HepG2 (cell line): Measurements from ENCODE around the gene RPS10. TPM values are rescaled to one million over a fixed set of nuclear protein-coding genes. Genes with fewer than 3 reads are reported as not detected.
A peak's percentile ranks its signal among the peaks of the same experiment; 100 is the strongest.

Source experiments
- ATAC-seq: fragments of 200-7000 bp; cut with Tn5 transposase; 3 replicates; pipeline ENCODE4 v1.9.1; 2020; ENCODE audit warnings: mild to moderate bottlenecking, moderate library complexity
- BruUV-seq: library from RNA; stranded (reverse); fragments of 400-500 nt; replicated peaks from 2 replicates; lab custom pipeline; 2021; lab: Mats Ljungman, UMichigan
- CTCF ChIA-PET: fragments of 300-600 bp; formaldehyde crosslinking; extraction: SDS; loops from one replicate; lab custom pipeline; 2021; ENCODE audit warnings: low total read pairs, inconsistent platforms, low intra/inter-chr PET ratio; lab: Yijun Ruan, JAX
- POLR2A ChIA-PET: fragments of 350-600 bp; sonication (Branson Sonifier 250); formaldehyde crosslinking; loops from one replicate; lab custom pipeline; 2020; ENCODE audit warnings: antibody characterized with exemption, inconsistent platforms; lab: Yijun Ruan, JAX
- DNase-seq: peaks from one replicate; pipeline ENCODE4 v3.0.0-alpha.2; 2015; ENCODE audit warnings: low spot score
- FAIRE-seq: peaks from 3 replicates; lab custom pipeline; 2011; peaks lifted over from hg19 to GRCh38; lab: Jason Lieb, UNC
- H2AFZ ChIP-seq: one replicate; pipeline ENCODE4 v1.6.1; 2011; ENCODE audit warnings: low read length, inconsistent platforms
- H3K27ac ChIP-seq: fragments of 300-600 bp; 3 replicates; pipeline ENCODE4 v1.8.0; 2011; ENCODE audit warnings: mixed run types, mild to moderate bottlenecking, mixed read lengths, low read length, inconsistent platforms; ENCODE audit not compliant: insufficient read depth; ENCODE audit errors: extremely low read length
- H3K27me3 ChIP-seq, 2 experiments: fragments of 200-600 bp in 1 of 2; 2 replicates in 1 of 2; 3 replicates in 1 of 2; pipeline versions ENCODE4 v1.6.0 to v1.8.0; 2011; ENCODE audit warnings: low read length in 2 of 2, mild to moderate bottlenecking in 2 of 2, moderate library complexity in 2 of 2, inconsistent platforms in 1 of 2; ENCODE audit not compliant: insufficient read depth in 2 of 2, control insufficient read depth in 1 of 2
- H3K36me3 ChIP-seq, 2 experiments: fragments of 200-600 bp in 1 of 2; replicated peaks in 1 of 2; 2 replicates in 1 of 2; 3 replicates in 1 of 2; pipeline versions ENCODE4 v1.5.1 to v1.8.0; 2011; ENCODE audit warnings: low read length in 2 of 2, inconsistent platforms in 1 of 2; ENCODE audit not compliant: insufficient read depth in 2 of 2, control insufficient read depth in 1 of 2
- H3K4me1 ChIP-seq: 2 replicates; pipeline ENCODE4 v1.5.1; 2012; ENCODE audit warnings: low read length, inconsistent platforms; ENCODE audit not compliant: insufficient read depth
- H3K4me2 ChIP-seq: 2 replicates; pipeline ENCODE4 v1.6.0; 2011; ENCODE audit warnings: low read depth, low read length, inconsistent platforms
- H3K4me3 ChIP-seq, 3 experiments: fragments of 200-600 bp in 1 of 3; sonication (generic), shearing (Covaris generic) in 1 of 3; replicated peaks in 1 of 3; 2 replicates each; pipeline ENCODE4 v1.5.1; 2011 to 2016; ENCODE audit warnings: low read length in 3 of 3, inconsistent platforms in 2 of 3, low read depth in 2 of 3, mild to moderate bottlenecking in 2 of 3, control low read depth in 1 of 3, mixed read lengths in 1 of 3; ENCODE audit not compliant: insufficient read depth in 1 of 3
- H3K79me2 ChIP-seq: one replicate; pipeline ENCODE4 v1.6.1; 2011; ENCODE audit warnings: low read length, inconsistent platforms; ENCODE audit not compliant: insufficient read depth
- H3K9ac ChIP-seq: 2 replicates; pipeline ENCODE4 v1.6.0; 2011; ENCODE audit warnings: mild to moderate bottlenecking, low read depth, low read length, inconsistent platforms; ENCODE audit not compliant: insufficient read depth
- H3K9me3 ChIP-seq: 2 replicates; pipeline ENCODE4 v1.5.1; 2012; ENCODE audit warnings: mild to moderate bottlenecking, low read length
- H4K20me1 ChIP-seq: 2 replicates; pipeline ENCODE4 v1.6.0; 2011; ENCODE audit warnings: inconsistent platforms, mild to moderate bottlenecking, low read length, moderate library complexity; ENCODE audit not compliant: insufficient read depth
- ETV5 ChIP-seq: IDR thresholded peaks from 2 replicates; pipeline ENCODE4 v1.6.1; 2018; ENCODE audit warnings: missing biosample characterization, missing genetic modification reagents, inconsistent platforms, borderline replicate concordance
- HMG20A ChIP-seq: IDR thresholded peaks from 2 replicates; pipeline ENCODE4 v1.6.1; 2016; ENCODE audit warnings: borderline replicate concordance
- IRX3 ChIP-seq: sonication (generic); formaldehyde crosslinking; IDR thresholded peaks from 2 replicates; pipeline ENCODE4 v1.8.1; 2023; ENCODE audit warnings: mild to moderate bottlenecking, low read depth, missing genetic modification reagents, borderline replicate concordance
- KDM5B ChIP-seq: sonication (generic); formaldehyde crosslinking; IDR thresholded peaks from 2 replicates; pipeline ENCODE4 v1.4.0; 2020; ENCODE audit warnings: missing genetic modification reagents, mild to moderate bottlenecking, borderline replicate concordance
- NR1H2 ChIP-seq: sonication (generic); formaldehyde crosslinking; IDR thresholded peaks from 2 replicates; pipeline ENCODE4 v1.8.1; 2022; ENCODE audit warnings: low read depth, missing genetic modification reagents, borderline replicate concordance
- NR2F1 ChIP-seq, 2 experiments: fragments of 450-650 bp in 1 of 2; formaldehyde crosslinking in 1 of 2; IDR thresholded peaks; 2 replicates each; pipeline versions ENCODE4 v1.5.0 to v1.6.1; 2016 to 2020; ENCODE audit warnings: mild to moderate bottlenecking in 1 of 2, missing compliant biosample characterization in 1 of 2, missing genetic modification reagents in 1 of 2, moderate library complexity in 1 of 2
- NR2F6 ChIP-seq, 2 experiments: IDR thresholded peaks; 2 replicates each; pipeline ENCODE4 v1.6.1; 2016; ENCODE audit warnings: antibody characterized with exemption in 1 of 2, mild to moderate bottlenecking in 1 of 2
- PRDM4 ChIP-seq: sonication (generic); formaldehyde crosslinking; IDR thresholded peaks from 2 replicates; pipeline ENCODE4 v1.9.0; 2021; ENCODE audit warnings: missing genetic modification reagents, borderline replicate concordance
- TCF7L2 ChIP-seq: IDR thresholded peaks from 2 replicates; pipeline ENCODE4 v1.6.1; 2011; ENCODE audit warnings: mild to moderate bottlenecking, low read depth, low read length, moderate library complexity
- ZNF543 ChIP-seq: sonication (generic); formaldehyde crosslinking; IDR thresholded peaks from 2 replicates; pipeline ENCODE4 v1.4.0; 2020; ENCODE audit warnings: mild to moderate bottlenecking, missing genetic modification reagents
- ZNF678 ChIP-seq: sonication (generic); formaldehyde crosslinking; IDR thresholded peaks from 2 replicates; pipeline ENCODE4 v1.4.0; 2020; ENCODE audit warnings: mild to moderate bottlenecking, missing genetic modification reagents
- WGBS: methylation state at CpG from one replicate; pipeline ENCODE4 v1.1.6; 2017; ENCODE audit warnings: low lambda C conversion rate; 5-methylcytosine and 5-hydroxymethylcytosine counted together
- in situ Hi-C: cut with HindIII; loops from 2 replicates; pipeline ENCODE4 v1.10.0; 2017; ENCODE audit warnings: low pct_unique_long_range_greater_than_20kb; ENCODE audit not compliant: extremely low pct_ligation_motif_present
- intact Hi-C: fragments of 100-400 bp; cut with micrococcal nuclease; formaldehyde crosslinking; loops from one replicate; pipeline ENCODE4 v1.10.0; 2022; ENCODE audit not compliant: unreplicated experiment
- polyA plus RNA-seq, 8 experiments: library from polyadenylated mRNA; depleted of rRNA in 3 of 8; stranded (reverse) in 7 of 8; unstranded in 1 of 8; fragments of >200 nt; fragmentation: Illumina TruSeq in 4 of 8; extraction: Trizol in 4 of 8; gene quantifications; 2 replicates each; pipeline versions ENCODE4 v1.2.1 to v1.2.3, GENCODE V29; 2011 to 2016; ENCODE audit warnings: low read depth in 4 of 8, missing spikeins in 1 of 8, mixed read lengths in 1 of 8; ENCODE audit not compliant: insufficient read depth in 1 of 8
- total RNA-seq, 5 experiments: library from RNA; depleted of rRNA; stranded (reverse); fragments of >200 nt; fragmentation: Illumina TruSeq; extraction: Trizol; gene quantifications; 2 replicates each; pipeline ENCODE4 v1.2.3, GENCODE V29; 2016; ENCODE audit warnings: low read depth in 1 of 5

Gene RPS10
- total and polyA plus RNA-seq, 2 of the 13 experiments (the other 11 are each of a cell fraction or from before 2014, with no cell fraction given) = 2,909 to 4,648 TPM

- Histone ChIP-seq H3K27me3 (peaks cover 0 to 9% of the 10 kb centered on the region in 2 experiments; a peak in 2 of 5 replicates), H3K27ac (no peak overlapping the region), H3K79me2 (no peaks in the 10 kb centered on the region), H4K20me1 (no peaks in the 10 kb centered on the region), H3K4me1 (no peaks in the 10 kb centered on the region), H2AFZ (no peak overlapping the region), H3K36me3 (no peaks in the 10 kb centered on the region), H3K4me3 (no peak overlapping the region), H3K9ac (no peak overlapping the region), H3K4me2 (no peak overlapping the region), H3K9me3 (no peaks in the 10 kb centered on the region)
- ChIA-PET CTCF (no interaction called here), POLR2A (no interaction called here)
- TF ChIP-seq KDM5B (CRISPR knock-in tag) = no peak
- TF ChIP-seq ZNF678 = no peak
- no peak for TF ChIP-seq IRX3
- TF ChIP-seq ZNF543 (CRISPR knock-in tag) = peak; percentile 98
- TF ChIP-seq PRDM4 (CRISPR knock-in tag) = no peak
- in situ Hi-C loops (no loop called here), intact Hi-C loops (no loop called here)
- DNase-seq (no peak), ATAC-seq (no peak), FAIRE-seq (no peak)
- WGBS = 15% methylated on average over 4 of the region's 4 CpGs
- BruUV-seq = no TSS peak
Observed at GRCh38 chr6:34445313-34445860, 19.5 kb upstream of the RPS10 start.

GRCh38 chr6:34441526-34441925 lies 15.7 kb upstream of the RPS10 start:
- DNase-seq = no peak
- Histone ChIP-seq H4K20me1 (no peaks in the 10 kb centered on the region), H3K27me3 (peaks cover 0 to 9% of the 10 kb centered on the region in 2 experiments; a peak in 1 of 5 replicates), H3K4me3 (no peak overlapping the region), H3K27ac (no peak overlapping the region), H3K9me3 (no peaks in the 10 kb centered on the region), H3K9ac (no peak overlapping the region), H3K36me3 (no peaks in the 10 kb centered on the region), H3K4me2 (no peak overlapping the region)
- intact Hi-C loops = no loop called here
- POLR2A ChIA-PET = no interaction called here
- CTCF ChIA-PET = no interaction called here
- in situ Hi-C loops = no loop called here
- ATAC-seq = no peak
- 35% methylated on average over 5 of the region's 5 CpGs for WGBS
- TF ChIP-seq HMG20A = no peak
- TF ChIP-seq NR1H2 = no peak
- no peak for TF ChIP-seq NR2F1 (CRISPR knock-in tag; IDR thresholded peaks at IDR 0.05)
- TF ChIP-seq TCF7L2 = no peak
- TF ChIP-seq ETV5 (CRISPR knock-in tag) = peak; percentile 50; the same call in 1 of the 2 replicates
- TF ChIP-seq NR2F6 (IDR thresholded peaks at IDR 0.05) = no peak
- peak; percentile 56; the same call in 1 of the 2 replicates for TF ChIP-seq NR2F6 (CRISPR knock-in tag; IDR thresholded peaks at IDR 0.05)
- TF ChIP-seq, all 625 proteins: peak for 2
- FAIRE-seq = no peak
- no peaks in the 10 kb centered on the region for H3K4me1 ChIP-seq
- BruUV-seq = no TSS peak
- no peaks in the 10 kb centered on the region for H3K79me2 ChIP-seq
- no peak overlapping the region for H2AFZ ChIP-seq
